ENCODE data around the gene TMEM72.

TMEM72 gene

DNA sequence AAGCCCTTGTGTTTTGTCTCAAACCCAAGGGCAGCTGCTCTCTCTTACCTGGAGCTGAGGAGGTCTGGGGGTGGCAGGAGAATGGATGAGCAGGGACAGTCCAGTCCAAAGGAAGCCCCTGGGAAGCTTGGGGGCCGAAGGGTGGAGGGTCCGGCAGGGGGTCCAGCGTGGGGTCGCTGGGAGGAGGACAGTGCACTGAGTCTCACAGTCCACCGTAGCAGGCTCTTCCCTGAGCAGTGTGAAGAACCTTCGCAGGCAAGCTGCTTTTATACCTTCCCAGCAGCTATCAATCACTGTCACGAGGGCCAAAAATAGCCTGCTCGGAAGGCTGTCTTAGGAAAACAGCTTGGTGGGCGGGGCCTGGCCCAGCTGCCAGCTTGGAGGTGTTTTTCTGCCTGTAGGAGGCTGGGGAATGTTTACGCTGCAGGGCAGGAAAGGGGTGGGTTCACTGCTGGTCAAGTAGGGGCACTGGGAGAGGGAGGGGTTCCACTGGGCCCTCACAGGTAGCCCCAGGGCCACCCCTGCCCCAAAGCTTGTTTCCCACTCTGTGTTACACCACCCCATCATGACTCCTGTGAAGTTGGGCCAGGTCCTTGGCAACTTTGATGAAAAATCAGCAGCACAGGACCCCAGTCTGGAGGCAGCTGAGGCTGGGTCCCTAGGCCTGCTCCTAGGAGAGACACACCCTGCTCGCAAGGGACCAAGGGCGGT is 67.6 kb downstream of the TMEM72 start, which contains the start of gene DEPP1:
DEPP1 (minus strand) TSS at position 240 of the 711 bp plus-strand sequence. CDS start 779 bp downstream, outside the sequence.
- DNase-seq (ENCODE audit: low spot score) (peak; percentile 93), FAIRE-seq (peak; percentile 79)

DNA sequence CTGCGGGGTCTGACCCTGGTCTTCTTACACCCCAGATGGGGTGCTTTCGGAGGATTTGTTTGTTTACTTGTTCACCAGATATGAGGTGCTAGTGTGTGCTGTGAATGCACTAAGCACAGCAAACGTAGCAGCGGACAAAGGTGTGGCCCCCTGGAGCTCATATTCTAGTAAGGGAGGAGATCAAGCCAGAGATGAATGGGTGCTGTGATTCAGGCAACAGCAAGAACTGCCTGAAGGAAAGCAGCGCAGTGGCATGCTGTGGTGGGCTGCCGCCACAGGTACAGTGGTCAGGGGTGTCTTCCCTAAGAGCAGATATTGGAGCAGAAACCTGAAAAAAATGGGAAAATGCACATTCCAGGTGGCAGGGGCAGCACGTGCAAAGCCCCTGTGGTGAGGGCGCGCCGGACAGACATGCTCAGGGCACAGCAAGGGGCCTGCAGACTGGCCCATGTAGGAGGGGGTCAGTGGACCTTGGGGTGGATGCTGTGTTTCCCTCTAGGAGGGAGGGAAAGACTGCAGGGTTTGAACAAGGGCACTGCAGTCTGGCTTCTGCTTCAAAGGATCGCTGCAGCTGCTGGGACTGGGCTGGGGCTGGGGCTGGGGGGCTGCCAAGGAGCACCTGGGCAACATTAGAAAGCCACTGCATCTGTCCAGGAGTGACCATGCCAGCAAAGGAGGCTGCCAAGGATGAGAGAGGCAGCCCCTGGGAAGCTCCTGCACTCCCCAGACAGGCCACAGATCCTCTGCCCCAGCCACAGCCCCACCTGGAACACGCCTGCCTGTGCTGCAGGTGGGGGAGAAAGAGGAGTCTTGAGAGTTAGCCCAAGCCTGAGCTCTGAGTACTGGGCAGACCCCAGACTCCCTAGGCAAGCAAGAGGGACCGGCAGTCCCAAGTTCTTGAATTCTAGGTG is 68.4 kb downstream of the TMEM72 start:
- no peak for FAIRE-seq
- no peak for DNase-seq (ENCODE audit: low spot score)

DNA sequence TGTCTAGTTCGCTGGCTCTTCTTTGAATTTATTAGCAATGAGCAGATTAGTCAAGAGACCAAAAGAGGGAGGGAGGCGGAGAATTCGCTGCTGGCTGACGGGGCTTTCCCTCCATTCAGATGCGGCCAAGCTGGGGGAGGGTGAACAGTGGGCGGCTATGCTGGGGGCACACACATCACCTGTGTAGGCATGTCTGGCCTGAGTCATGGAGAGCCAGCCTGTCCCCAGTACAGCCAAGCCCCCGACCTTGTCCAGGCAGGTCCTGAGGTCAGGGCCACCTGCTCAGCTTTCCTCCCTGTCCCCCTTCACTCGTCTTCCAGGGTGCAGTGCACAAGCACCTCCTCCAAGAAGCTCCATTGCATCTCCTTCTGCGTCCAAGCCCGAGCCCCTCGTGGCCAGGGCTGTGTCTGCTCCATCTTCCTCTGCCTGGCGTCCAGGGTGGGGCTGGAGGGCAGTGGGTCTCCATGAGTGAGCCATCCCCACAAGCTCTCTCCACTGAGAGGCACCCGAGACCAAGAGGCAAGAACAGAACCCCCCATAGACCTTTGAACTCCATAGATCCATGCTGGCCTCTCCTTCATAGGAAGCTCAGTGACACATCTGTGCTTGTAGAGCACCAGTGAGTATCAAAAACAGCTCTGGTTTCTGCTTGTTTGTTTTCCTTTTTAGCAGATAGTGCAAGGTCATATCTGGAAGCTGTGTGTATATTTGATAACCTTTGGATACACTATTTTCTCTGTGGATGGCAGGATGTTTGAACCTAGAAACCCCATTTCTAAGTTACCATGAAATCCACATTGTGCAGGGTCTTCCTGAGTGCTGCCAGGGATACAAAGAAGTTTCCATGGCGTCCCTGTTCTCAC is 69.4 kb downstream of the TMEM72 start:
- DNase-seq (ENCODE audit: low spot score) (peak; percentile 51), FAIRE-seq (no peak)

GRCh38 chr10:44981172-44982113 is 70.3 kb downstream of the TMEM72 start:
- FAIRE-seq = peak; percentile 94
- peak; percentile 87 for DNase-seq (ENCODE audit: low spot score)

GRCh38 chr10:44982114-44982460 is 71.0 kb downstream of the TMEM72 start:
- DNase-seq (ENCODE audit: low spot score) (peak; percentile 90), FAIRE-seq (peak; percentile 86)

GRCh38 chr10:44982496-44982895 is 71.4 kb downstream of the TMEM72 start:
- DNase-seq (ENCODE audit: low spot score) (no peak), FAIRE-seq (no peak)

DNA sequence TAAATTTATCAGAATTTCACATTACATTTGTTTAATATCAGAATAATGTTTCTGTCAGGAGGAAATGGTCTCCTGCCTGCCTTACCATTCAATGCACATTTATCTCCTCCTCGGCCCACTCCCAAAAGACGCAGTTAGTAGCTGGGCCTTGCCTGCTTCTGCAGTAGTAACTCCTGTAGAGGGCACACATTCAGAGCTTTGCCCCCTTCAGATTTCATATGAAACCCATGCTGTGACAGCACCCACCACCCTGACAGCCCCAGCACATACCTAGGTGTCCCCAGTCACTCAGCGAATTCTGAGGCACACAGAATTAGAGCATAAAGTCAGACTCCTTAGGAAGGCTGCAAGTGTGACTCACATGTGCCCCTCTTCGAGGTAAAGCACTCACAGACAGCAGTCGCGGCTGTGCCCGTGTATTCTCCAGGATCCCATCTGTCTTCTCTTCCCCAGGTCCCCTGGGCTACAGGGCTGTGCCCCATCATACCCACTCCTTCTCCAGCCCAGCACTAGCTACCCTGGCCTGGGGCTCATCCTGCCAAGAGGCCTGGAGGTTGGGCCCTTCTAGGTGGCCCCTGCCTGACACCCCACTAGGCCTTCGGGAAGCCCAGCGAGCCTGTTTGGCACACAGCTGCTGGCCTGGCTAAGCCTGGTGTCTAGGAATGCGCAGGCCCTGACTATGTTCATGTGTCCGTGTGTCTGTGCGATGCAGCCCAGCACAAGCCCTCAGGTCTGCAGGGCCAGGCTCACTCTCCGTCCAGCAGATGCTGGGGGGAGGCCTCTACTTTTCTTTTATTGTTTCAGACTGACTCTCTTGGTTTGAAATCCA is 72.1 kb downstream of the TMEM72 start:
- FAIRE-seq (no peak), DNase-seq (ENCODE audit: low spot score) (no peak)

DNA sequence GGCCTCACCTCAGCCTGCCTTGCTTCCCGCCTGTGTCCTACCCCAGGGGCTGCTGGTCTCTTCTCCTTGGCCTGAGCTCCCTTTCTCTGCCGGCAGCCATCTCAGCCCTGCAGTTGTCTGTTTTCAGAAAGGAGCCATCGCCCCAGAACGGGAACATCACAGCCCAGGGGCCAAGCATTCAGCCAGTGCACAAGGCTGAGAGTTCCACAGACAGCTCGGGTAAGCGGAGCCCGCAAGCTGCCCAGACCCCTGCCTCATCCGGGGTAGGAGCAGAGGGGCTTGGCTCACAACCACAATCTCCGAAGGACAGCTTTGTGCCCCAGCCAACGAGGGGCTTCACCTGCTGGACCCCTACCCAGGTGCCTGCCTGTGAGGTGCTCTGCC is 72.8 kb downstream of the TMEM72 start:
- no peak for FAIRE-seq

DNA sequence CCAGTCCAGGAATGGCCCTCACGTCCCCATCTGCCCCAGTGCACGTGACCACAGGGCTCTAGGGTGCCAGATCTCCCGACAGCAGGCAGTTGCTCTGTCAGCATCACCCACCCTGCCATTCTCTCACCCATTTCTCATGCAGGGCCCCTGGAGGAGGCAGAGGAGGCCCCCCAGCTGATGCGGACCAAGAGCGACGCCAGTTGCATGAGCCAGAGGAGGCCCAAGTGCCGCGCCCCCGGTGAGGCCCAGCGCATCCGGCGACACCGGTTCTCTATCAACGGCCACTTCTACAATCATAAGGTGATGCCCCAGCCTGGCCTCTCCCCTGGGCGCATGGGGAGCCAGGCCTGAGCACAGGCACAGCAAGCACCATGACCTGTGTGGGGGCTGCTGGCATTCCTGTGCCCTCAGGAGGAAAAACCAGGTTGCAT is 73.5 kb downstream of the TMEM72 start:
- FAIRE-seq (no peak), DNase-seq (ENCODE audit: low spot score) (no peak)

More for the DNA sequence above, 72.8 kb downstream of the TMEM72 start:
- DNase-seq (ENCODE audit: low spot score) = no peak

- DNase-seq (ENCODE audit: low spot score) (no peak), FAIRE-seq (no peak)
These were observed 74.1 kb downstream of the TMEM72 start for GRCh38 chr10:44985175-44985681.

DNA sequence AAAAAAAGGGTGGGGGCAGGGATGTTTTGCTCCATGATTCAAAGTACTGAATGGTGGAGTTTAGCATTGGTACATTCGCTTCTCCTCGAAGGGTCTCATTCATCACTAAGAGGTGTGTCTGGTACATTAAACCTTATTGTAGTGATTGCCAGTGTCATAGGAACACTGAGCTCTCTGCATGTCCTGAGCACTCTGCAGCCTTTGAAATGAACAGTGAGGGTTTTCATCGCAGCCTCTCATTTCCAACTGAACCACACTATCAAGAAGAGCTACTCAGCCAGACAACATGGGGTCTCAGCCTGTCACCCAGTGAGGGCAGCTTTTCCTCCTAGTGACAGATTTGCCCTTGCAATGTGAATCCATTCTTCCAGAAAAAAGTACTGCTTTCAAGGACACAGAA is 75.0 kb downstream of the TMEM72 start:
- no peak for FAIRE-seq

More for the DNA sequence above, 75.0 kb downstream of the TMEM72 start:
- DNase-seq (ENCODE audit: low spot score) = no peak
